GM21737 (cell line): ENCODE data around the gene TBCD.

Source experiments
- ATAC-seq: cut with Tn5 transposase; IDR thresholded peaks from one replicate; pipeline ENCODE4 v1.9.1; 2021; ENCODE audit warnings: mild to moderate bottlenecking, moderate library complexity; ENCODE audit not compliant: unreplicated experiment

TBCD gene

GRCh38 chr17:82789051-82789592 lies 37.3 kb downstream of the TBCD start:
- no peak for ATAC-seq

GRCh38 chr17:82789806-82790205 lies 37.9 kb downstream of the TBCD start:
- no peak for ATAC-seq

GRCh38 chr17:82790391-82790790 lies 38.5 kb downstream of the TBCD start:
- ATAC-seq = no peak

GRCh38 chr17:82791532-82791931 lies 39.7 kb downstream of the TBCD start:
- ATAC-seq = no peak

- no peak for ATAC-seq
These were observed 42.2 kb downstream of the TBCD start for GRCh38 chr17:82793974-82794630.

GRCh38 chr17:82794781-82795482 lies 43.1 kb downstream of the TBCD start:
- no peak for ATAC-seq

- ATAC-seq = no peak
These were observed 43.8 kb downstream of the TBCD start for GRCh38 chr17:82795615-82796014.

GRCh38 chr17:82797061-82797460 lies 45.2 kb downstream of the TBCD start:
- no peak for ATAC-seq

- no peak for ATAC-seq
These were observed 46.9 kb downstream of the TBCD start for GRCh38 chr17:82798752-82799151.

- ATAC-seq = no peak
These were observed 47.7 kb downstream of the TBCD start for GRCh38 chr17:82799591-82799990.

- no peak for ATAC-seq
These were observed 49.0 kb downstream of the TBCD start for GRCh38 chr17:82800885-82801284.

- ATAC-seq = no peak
These were observed 49.6 kb downstream of the TBCD start for GRCh38 chr17:82801377-82801970.

GRCh38 chr17:82802075-82802780 lies 50.4 kb downstream of the TBCD start:
- ATAC-seq = no peak

GRCh38 chr17:82803185-82803584 lies 51.3 kb downstream of the TBCD start:
- no peak for ATAC-seq

- no peak for ATAC-seq
These were observed 51.7 kb downstream of the TBCD start for GRCh38 chr17:82803606-82804005.

- ATAC-seq = no peak
These were observed 52.8 kb downstream of the TBCD start for GRCh38 chr17:82804442-82805191.

GRCh38 chr17:82805254-82805653 lies 53.4 kb downstream of the TBCD start:
- no peak for ATAC-seq

GRCh38 chr17:82805823-82806222 lies 54.0 kb downstream of the TBCD start:
- no peak for ATAC-seq

GRCh38 chr17:82806645-82807044 lies 54.8 kb downstream of the TBCD start:
- no peak for ATAC-seq

- no peak for ATAC-seq
These were observed 55.2 kb downstream of the TBCD start for GRCh38 chr17:82807101-82807500.

GRCh38 chr17:82807562-82807961 lies 55.7 kb downstream of the TBCD start:
- no peak for ATAC-seq
